SIG-M5 treated with dmso at 0.1 percent for 504 hours (cell line): ENCODE measurements around the gene CHST11.

Source experiments
- DNase-seq: peaks from one replicate; lab custom pipeline; 2025; ENCODE audit not compliant: unreplicated experiment; lab: John Stamatoyannopoulos, UW

Gene CHST11

DNA sequence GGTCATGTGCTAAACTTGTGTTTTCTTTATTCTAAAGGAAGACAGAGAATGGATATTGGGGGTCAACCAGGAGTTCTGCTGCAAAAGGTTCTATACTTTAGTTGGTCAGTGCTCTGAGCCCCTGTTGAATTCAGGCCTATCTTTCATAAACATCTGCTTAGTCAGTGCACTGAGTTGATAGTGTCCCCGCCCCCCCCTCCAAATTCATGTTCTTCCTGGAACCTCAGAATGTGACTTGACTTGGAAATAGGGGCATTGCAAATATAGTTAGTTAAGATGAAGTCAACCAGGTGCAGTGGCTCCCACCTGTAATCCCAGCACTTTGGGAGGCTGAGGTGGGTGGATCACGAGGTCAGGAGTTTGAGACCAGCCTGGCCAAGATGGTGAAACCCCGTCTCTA, 23.3 kb downstream of the CHST11 start:
- DNase-seq: no peak

- DNase-seq: peak; percentile 94
Observed at GRCh38 chr12:104480826-104481440, 24.2 kb downstream of the CHST11 start.

DNA sequence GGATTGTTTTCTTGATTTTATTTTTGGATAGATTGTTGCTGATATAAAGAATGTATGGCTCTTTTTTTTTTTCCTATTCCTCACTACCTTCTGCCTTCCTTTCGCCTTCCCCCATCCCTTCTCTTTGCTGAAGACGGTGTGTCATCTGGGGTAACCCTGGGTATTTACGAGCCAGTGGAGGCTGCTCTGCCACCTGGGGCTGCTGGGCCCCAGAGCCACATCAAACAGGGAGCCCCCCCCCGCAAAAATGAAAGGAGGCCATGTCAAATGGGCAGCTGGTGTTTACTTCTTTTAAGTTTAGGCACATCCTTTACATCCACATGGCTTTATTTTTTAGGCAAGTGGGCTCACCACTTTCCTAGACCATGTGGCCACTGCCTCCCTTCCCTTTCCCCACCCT, 25.4 kb downstream of the CHST11 start:
- DNase-seq: no peak

GRCh38 chr12:104482748-104483147, 26.0 kb downstream of the CHST11 start:
- no peak for DNase-seq

DNA sequence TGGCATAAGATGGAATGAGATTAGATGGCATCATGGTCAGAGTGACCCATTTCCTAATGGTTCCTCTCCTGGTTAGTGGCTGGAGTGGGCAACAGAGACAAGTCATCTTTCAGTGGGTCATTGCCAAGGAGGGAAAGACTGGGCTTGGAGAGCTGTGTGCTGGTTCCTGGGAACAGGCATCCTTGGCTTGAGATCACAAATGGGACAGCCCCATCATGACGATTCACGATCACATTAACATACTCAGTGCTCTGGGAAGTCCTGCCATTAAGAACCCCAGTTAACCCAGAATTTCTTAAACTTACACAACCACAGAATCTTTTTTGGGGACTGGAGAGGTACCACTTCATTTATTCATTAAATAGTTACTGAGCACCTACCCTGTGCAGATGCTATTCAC, 27.3 kb downstream of the CHST11 start:
- no peak for DNase-seq

DNA sequence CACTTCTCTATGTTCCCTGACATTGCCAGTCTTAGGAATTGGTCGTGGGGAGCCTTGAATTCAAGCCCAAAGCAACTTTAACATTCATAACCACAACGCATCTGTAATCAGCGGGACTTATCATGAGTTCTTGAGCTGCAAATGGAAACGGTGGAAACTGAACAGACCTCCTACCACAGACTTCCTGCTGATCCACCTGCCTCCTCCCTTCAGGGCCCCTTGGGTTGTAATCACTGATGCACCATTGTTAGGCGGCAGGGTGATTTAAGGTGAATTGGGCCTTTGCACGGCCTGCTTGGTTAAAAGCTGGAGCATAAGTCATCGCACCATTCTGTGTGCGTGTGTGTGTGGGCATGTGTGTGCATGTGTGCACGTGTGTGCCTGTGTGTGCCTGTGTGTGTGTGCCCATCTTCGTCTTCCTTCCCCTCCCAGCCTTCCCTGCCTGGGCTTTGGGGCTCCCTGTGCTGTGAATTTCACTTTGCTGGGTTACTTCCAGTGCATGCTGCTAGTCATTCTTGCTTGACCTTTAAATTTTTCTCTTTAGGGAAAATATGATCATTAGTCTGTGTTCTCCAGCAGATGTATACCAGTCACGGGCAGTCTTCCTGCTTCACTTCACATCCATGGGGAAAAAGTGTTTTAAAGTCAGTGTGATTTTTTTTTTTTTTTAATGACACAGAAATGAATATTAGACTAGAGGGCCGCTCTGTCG, 29.1 kb downstream of the CHST11 start:
- no peak for DNase-seq

- DNase-seq: no peak
Observed at GRCh38 chr12:104486363-104486750, 29.6 kb downstream of the CHST11 start.

DNA sequence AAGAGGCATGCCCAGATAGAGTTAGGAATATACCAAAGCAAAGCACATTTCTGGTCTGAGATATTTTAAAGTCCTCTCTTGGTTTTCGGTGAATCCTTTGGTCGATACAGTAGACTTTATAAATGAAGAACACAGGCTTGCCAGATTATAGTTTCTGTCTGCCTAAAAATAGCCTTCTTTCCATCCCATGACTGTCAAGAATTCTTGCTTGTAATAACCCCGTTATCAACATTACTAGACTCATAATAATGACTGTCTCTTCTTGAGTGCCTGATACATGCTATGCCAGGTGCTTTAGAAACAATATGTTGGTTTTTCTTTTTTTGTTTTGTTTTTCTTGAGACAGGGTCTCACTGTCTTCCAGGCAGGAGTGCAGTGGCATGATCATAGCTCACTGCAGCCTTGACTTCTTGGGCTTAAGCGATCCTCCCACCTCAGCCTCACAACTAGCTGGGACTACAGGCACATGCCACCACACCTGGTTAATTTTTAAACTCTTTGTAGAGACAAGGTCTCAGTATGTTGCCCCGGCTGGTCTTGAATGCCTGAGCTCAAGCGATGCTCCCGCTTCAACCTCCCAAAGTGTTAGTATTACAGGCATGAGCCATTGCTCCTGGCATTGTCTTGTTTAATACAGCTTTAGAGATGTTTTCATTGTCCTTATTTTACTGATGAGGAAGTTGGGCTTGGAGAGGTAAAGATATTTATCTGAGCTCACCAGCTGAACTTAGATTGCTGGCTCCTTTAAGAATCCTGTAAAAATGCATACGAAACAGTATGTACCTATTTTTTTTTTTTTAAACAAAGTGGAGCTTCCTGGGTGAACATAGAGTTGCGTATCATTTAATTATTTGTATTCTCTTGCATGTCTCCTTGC, 30.4 kb downstream of the CHST11 start:
- DNase-seq: no peak

DNA sequence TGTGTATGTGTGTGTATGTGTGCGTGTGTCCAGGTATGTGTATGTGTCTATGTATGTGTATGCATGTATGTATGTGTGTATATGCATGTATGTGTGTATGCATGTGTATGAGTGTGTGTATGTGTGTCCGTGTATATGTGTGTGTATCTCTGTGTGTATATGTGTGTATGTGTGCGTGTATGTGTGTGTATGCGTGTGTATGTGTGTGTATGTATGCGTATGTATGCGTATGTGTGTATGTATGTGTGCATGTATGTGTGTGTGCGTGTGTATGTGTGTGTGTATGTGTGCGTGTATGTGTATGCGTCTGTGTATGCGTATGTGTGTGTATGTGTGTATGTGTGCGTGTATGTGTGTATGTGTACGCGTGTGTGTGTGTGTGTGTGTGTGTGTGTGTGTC, 31.6 kb downstream of the CHST11 start:
- no peak for DNase-seq

GRCh38 chr12:104490186-104490585, 33.4 kb downstream of the CHST11 start:
- no peak for DNase-seq

DNA sequence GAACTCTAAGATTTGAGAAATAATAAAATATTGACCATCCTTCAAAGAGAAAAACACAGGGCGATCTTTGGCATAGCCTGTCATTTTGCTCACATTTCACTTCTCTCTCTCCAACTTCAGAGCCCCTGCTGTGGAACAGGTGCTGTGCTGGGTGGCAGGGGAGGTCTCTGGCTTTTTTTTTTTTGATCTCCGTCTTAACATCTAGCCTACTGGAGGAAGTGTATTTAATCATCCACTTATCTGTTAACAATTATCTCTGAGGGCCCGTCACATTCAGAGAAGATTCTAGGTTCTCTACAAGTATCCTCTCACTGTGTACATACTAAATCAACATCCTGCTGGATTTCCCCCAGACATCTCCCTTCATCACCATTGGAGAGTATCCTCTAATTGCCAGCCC, 34.1 kb downstream of the CHST11 start:
- no peak for DNase-seq

DNA sequence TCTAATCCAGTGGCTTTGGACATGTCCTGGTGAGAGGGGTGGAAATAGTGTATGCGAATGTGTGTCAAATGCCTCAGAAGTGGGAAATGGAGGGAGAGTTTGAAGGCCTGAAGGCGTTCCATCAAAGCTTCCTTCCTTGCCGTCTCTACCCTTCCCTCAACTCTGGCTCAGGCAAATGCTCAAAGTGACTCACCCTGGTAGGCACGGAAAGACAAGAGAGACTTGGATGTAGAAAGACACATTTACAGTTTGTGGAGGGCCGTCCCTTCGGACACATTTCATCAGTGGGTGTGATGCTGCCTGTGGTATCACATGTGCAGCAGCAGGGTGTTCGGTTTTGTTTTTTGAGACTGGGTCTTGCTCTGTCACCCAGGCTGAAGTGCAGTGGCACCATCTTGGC, 36.7 kb downstream of the CHST11 start:
- peak; percentile 17 for DNase-seq

DNA sequence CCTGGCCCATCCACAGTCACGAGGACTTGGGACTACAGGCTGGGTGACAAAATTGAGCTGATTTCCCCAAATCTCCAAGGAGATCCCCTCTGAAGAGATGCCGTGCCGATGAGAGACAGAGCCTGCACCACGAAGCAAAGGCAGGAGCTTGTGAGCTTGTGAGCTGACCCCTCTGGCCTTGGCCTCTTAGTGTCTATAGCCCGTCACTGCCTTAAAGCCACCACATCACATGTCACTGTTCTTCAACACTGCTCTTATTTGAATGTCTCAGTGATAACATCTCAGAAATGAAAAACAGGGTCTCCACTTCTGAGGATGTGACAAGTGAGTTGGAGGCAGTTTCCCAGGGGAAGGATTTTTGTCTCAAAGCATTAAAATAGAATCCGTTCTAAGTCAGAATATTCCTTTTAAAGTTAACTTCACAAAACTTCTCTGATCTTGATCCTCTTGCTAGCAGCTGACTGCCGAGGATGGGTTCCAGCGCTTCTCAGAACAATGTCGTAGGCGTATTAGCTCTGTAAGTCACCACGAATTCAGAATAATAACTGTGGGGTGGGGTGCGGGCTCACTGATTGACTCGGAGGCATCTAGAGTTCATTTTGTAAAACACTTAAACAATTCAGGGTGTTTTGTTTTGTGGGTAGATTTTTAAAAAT, 37.5 kb downstream of the CHST11 start:
- DNase-seq: no peak

DNA sequence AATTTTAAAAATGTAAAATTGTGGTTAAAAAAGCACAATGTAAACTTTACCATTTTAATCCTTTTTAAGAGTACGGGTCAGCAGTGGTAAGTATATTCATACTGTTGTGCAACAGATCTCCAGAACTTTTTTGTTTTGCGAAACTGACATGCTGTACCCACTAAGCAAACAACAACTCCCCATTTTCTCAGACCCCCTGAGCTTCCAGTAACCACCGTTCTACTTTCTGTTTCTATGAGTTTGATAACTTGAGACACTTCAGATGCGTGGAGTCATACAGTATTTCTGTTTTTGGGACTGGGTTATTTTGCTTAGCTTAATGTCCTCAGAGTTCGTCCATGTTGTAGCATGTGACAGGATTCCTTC, 38.0 kb downstream of the CHST11 start:
- peak; percentile 80 for DNase-seq

DNA sequence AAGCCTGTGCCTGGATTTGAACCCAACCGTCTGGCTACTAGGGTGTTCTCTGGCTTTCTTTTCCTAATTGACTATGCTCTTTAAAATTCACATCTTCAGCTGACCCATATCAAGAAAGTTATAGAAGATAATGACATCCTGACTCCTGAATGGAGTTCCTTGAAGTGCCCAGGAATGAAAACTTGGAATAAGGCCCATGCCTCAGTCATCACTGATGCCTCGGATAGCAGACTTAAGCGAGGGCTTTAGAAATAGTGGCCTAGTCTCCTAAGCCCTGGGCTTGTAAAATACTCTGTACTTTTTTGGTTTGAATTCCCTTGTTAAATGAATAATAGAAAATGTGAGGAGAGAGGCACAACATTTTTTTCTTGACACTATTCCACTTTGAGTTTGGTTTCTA, 39.0 kb downstream of the CHST11 start:
- DNase-seq: no peak

- DNase-seq: no peak
Observed at GRCh38 chr12:104496336-104496735, 39.6 kb downstream of the CHST11 start.

DNA sequence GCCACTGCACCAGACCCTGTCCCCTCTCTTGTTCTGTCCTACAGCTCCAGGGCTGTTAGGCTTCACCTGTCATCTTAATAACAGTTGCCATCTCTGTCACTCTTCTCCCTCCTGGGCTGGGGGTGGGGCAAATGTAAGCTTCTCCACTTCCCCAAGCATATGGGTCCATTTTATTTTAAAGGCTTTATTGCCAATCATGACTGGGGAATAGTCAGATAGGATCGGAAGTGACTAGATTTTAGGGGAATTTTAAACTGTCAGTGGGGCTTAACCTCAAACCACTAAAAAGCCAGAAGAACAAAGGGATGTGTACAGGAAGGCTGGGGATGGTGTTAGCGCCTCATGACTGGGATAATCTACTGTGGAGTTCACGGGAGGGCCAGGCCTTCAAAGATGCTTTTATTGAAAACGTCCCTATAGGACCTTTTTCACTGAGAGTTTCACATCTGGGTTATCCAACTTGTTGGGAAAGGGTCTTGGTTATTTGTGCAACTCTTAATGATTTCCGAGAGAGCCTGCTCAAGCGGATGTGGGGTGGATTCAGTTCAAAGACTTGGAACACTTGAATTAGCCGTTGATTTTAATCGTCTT, 41.6 kb downstream of the CHST11 start:
- peak; percentile 63 for DNase-seq

GRCh38 chr12:104499668-104500332, 43.1 kb downstream of the CHST11 start:
- DNase-seq: no peak

DNA sequence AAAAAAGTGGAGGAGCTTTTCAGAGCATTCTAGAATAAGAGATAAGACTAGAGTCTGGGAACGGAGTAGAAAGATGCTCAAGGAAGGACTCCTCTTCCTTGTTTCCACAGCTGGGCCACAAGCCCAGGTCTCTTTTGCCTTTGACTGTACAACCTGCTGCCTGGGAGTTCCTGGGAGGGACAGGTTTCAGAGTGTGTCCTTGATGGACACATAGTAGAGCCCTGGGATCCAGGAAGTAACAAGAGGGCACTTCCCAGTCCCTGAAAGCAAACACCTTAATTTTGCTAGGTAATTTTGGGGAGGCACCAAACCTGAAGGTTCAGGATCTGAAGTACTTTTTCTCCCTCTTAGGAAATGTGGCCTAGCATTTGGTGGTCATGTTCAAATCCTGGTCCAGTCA, 44.4 kb downstream of the CHST11 start:
- DNase-seq: no peak

DNA sequence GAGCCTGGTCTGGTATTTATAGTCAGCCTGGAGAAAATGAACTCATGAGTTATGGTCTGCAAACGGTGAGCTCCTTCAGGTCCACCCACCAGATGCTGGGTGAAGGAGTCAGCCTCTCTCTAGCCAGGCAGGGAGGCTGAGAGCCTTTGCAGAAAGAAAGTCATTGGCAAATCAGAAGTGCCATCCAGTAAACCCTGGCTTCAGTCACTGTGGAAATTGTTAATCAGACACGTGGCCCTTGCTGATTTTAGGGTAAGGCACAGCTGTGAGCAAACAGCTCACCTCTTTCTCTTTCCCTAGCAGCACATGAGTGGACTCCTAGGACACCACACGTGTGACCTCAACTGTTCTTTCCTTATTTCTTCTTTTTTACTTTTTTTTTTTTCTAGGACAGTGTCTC, 44.9 kb downstream of the CHST11 start:
- DNase-seq: no peak

DNA sequence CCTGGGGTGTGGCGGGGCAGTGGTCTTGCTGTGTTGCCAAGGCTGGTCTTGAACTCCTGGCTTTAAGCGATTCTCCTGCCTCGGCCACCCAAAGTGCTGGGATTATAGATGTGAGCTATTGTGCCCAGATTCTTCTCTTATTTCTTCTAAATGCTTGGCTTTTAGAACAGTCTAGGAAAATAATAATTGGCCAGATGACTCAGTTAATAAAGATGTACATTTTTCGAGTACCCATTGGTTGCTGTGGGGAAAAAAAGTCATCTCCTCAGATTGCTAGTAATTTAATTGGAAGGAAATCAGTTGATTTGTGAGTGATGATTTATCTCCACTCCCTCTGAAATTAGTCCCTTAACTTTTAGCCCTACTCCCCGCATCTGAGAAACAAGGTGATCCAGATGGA, 45.5 kb downstream of the CHST11 start:
- DNase-seq: no peak
